CD4-positive, alpha-beta T cell treated with Interferon gamma for 1 hour (primary cell): ENCODE data around the gene SOCS6.

Experiments
- DNase-seq: peaks from one replicate; pipeline ENCODE4 v3.0.0-alpha.2; 2020

The SOCS6 gene

GRCh38 chr18:70289351-70290312 is 787 bp downstream of the SOCS6 start:
- DNase-seq: no peak

GRCh38 chr18:70290482-70291294 is 1.8 kb downstream of the SOCS6 start:
- DNase-seq: no peak

GRCh38 chr18:70291295-70291574 is 2.4 kb downstream of the SOCS6 start:
- DNase-seq: no peak

- no peak for DNase-seq
Observed at GRCh38 chr18:70292628-70293027, 3.8 kb downstream of the SOCS6 start.

GRCh38 chr18:70293166-70293565 is 4.3 kb downstream of the SOCS6 start:
- no peak for DNase-seq

GRCh38 chr18:70294471-70295191 is 5.8 kb downstream of the SOCS6 start:
- no peak for DNase-seq

- no peak for DNase-seq
Observed at GRCh38 chr18:70295192-70296188, 6.6 kb downstream of the SOCS6 start.

GRCh38 chr18:70296289-70296688 is 7.4 kb downstream of the SOCS6 start:
- DNase-seq: no peak

- no peak for DNase-seq
Observed at GRCh38 chr18:70296781-70297180, 7.9 kb downstream of the SOCS6 start.

GRCh38 chr18:70299393-70299792 is 10.5 kb downstream of the SOCS6 start:
- DNase-seq: no peak

- DNase-seq: no peak
Observed at GRCh38 chr18:70301667-70302066, 12.8 kb downstream of the SOCS6 start.

- DNase-seq: no peak
Observed at GRCh38 chr18:70308555-70309294, 19.9 kb downstream of the SOCS6 start.

GRCh38 chr18:70310560-70311320 is 21.9 kb downstream of the SOCS6 start:
- DNase-seq: no peak

GRCh38 chr18:70311726-70312125 is 22.9 kb downstream of the SOCS6 start:
- no peak for DNase-seq

GRCh38 chr18:70313640-70314039 is 24.8 kb downstream of the SOCS6 start:
- DNase-seq: no peak

- no peak for DNase-seq
Observed at GRCh38 chr18:70314151-70314782, 25.4 kb downstream of the SOCS6 start.

GRCh38 chr18:70319187-70319586 is 30.3 kb downstream of the SOCS6 start:
- no peak for DNase-seq

- no peak for DNase-seq
Observed at GRCh38 chr18:70321616-70322015, 32.8 kb downstream of the SOCS6 start.

- DNase-seq: no peak
Observed at GRCh38 chr18:70322385-70322784, 33.5 kb downstream of the SOCS6 start.

GRCh38 chr18:70322928-70323327 is 34.1 kb downstream of the SOCS6 start:
- no peak for DNase-seq
